Measurements from ENCODE around the gene DOCK2. TPM values are rescaled to one million over a fixed set of nuclear protein-coding genes. Genes with fewer than 3 reads are reported as not detected.

The DOCK2 gene
- total RNA-seq, 1 donor: 6.2 TPM

GRCh38 chr5:170115925-170116324 lies 478.9 kb downstream of the DOCK2 start:
- Histone ChIP-seq H3K9me3 (ENCODE audit: low read depth, low read length) (no peaks in the 10 kb centered on the region), H3K36me3 (ENCODE audit: insufficient read depth, low read length) (no peaks in the 10 kb centered on the region), H3K4me3 (ENCODE audit: insufficient read depth, low read length) (no peak overlapping the region), H3K4me2 (ENCODE audit: insufficient read depth, low read length) (no peak overlapping the region), H3K27ac (ENCODE audit: low read depth, low read length) (no peak overlapping the region), H3K27me3 (ENCODE audit: insufficient read depth, low read length) (no peaks in the 10 kb centered on the region), H4K20me1 (ENCODE audit: insufficient read depth, low read length) (no peaks in the 10 kb centered on the region), H3K79me2 (ENCODE audit: insufficient read depth, low read length) (no peaks in the 10 kb centered on the region), H2AFZ (ENCODE audit: low read length) (no peak overlapping the region), H3K4me1 (ENCODE audit: insufficient read depth, low read length) (peaks cover 7% of the 10 kb centered on the region)
- TF ChIP-seq, protein P1, sequence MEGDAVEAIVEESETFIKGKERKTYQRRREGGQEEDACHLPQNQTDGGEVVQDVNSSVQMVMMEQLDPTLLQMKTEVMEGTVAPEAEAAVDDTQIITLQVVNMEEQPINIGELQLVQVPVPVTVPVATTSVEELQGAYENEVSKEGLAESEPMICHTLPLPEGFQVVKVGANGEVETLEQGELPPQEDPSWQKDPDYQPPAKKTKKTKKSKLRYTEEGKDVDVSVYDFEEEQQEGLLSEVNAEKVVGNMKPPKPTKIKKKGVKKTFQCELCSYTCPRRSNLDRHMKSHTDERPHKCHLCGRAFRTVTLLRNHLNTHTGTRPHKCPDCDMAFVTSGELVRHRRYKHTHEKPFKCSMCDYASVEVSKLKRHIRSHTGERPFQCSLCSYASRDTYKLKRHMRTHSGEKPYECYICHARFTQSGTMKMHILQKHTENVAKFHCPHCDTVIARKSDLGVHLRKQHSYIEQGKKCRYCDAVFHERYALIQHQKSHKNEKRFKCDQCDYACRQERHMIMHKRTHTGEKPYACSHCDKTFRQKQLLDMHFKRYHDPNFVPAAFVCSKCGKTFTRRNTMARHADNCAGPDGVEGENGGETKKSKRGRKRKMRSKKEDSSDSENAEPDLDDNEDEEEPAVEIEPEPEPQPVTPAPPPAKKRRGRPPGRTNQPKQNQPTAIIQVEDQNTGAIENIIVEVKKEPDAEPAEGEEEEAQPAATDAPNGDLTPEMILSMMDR (IDR thresholded peaks at IDR 0.05; ENCODE audit: extremely low read depth, low read depth, low read length): no peak
- DNase-seq (ENCODE audit: insufficient read length, low spot score, missing footprints): no peak

- Histone ChIP-seq H2AFZ (ENCODE audit: low read length) (no peak overlapping the region), H3K27me3 (ENCODE audit: insufficient read depth, low read length) (no peaks in the 10 kb centered on the region), H4K20me1 (ENCODE audit: insufficient read depth, low read length) (no peaks in the 10 kb centered on the region), H3K27ac (ENCODE audit: low read depth, low read length) (no peak overlapping the region), H3K79me2 (ENCODE audit: insufficient read depth, low read length) (no peaks in the 10 kb centered on the region), H3K4me3 (ENCODE audit: insufficient read depth, low read length) (no peak overlapping the region), H3K36me3 (ENCODE audit: insufficient read depth, low read length) (no peaks in the 10 kb centered on the region), H3K4me1 (ENCODE audit: insufficient read depth, low read length) (peaks cover 18% of the 10 kb centered on the region), H3K9me3 (ENCODE audit: low read depth, low read length) (no peaks in the 10 kb centered on the region), H3K4me2 (ENCODE audit: insufficient read depth, low read length) (no peak overlapping the region)
- DNase-seq (ENCODE audit: insufficient read length, low spot score, missing footprints): no peak
- TF ChIP-seq, protein P1 (IDR thresholded peaks at IDR 0.05; ENCODE audit: extremely low read depth, low read depth, low read length): no peak
Observed at GRCh38 chr5:170117736-170118135, 480.7 kb downstream of the DOCK2 start.

DNA sequence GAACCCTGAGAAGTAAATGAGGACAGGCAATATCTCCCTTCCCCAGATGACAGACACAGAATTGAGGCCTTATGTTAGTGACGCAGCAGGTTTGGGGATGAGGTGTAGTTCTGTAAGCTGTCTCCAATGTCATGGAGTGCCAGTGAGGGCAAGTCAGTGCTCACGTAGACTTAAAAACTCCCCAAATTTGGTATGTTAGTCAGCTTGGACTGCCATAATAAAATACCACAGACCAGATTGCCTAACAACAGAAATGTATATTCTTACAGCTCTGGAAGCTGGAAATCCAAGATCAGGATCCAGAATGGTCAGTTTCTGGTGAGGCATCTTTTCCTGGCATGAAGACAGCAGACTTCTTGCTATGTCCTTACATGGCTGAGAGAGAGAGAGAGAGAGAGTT lies 483.5 kb downstream of the DOCK2 start:
- peaks cover 18% of the 10 kb centered on the region for H3K4me1 ChIP-seq (ENCODE audit: insufficient read depth, low read length)
- peak overlapping the region; percentile 76 for H3K27ac ChIP-seq (ENCODE audit: low read depth, low read length)
- H3K4me2 ChIP-seq (ENCODE audit: insufficient read depth, low read length): peak overlapping the region; percentile 2
- DNase-seq (ENCODE audit: insufficient read length, low spot score, missing footprints): peak; percentile 73
- H2AFZ ChIP-seq (ENCODE audit: low read length): peak overlapping the region; percentile 30
- TF ChIP-seq, protein P1 (IDR thresholded peaks at IDR 0.05; ENCODE audit: extremely low read depth, low read depth, low read length): no peak
- no peaks in the 10 kb centered on the region for H4K20me1 ChIP-seq (ENCODE audit: insufficient read depth, low read length)
- no peaks in the 10 kb centered on the region for H3K27me3 ChIP-seq (ENCODE audit: insufficient read depth, low read length)
- no peaks in the 10 kb centered on the region for H3K9me3 ChIP-seq (ENCODE audit: low read depth, low read length)
- H3K4me3 ChIP-seq (ENCODE audit: insufficient read depth, low read length): no peak overlapping the region
- no peaks in the 10 kb centered on the region for H3K36me3 ChIP-seq (ENCODE audit: insufficient read depth, low read length)
- H3K79me2 ChIP-seq (ENCODE audit: insufficient read depth, low read length): no peaks in the 10 kb centered on the region

DNA sequence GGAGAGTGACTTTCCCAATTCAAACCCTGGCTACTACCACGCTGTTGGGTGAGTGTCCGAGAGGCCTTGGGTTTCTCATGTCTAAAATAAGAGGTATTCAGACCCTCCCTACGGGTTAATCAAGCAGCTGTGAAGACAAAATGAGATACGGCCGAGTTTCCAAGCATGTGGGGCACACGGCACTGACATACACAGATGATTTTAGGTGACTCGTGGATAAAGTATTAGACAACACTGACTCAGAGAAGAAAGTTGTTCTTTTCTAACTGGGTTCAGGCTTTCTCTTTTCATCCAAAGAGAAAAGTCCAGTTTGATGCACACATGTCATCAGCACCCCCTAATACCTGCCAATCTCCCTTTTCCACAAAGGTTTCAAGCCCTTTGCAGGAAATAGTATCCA lies 484.2 kb downstream of the DOCK2 start:
- TF ChIP-seq, protein P1 (IDR thresholded peaks at IDR 0.05; ENCODE audit: extremely low read depth, low read depth, low read length): no peak
- no peak for DNase-seq (ENCODE audit: insufficient read length, low spot score, missing footprints)
- H4K20me1 ChIP-seq (ENCODE audit: insufficient read depth, low read length): no peaks in the 10 kb centered on the region
- peaks cover 18% of the 10 kb centered on the region for H3K4me1 ChIP-seq (ENCODE audit: insufficient read depth, low read length)
- H2AFZ ChIP-seq (ENCODE audit: low read length): peak overlapping the region; percentile 30
- no peaks in the 10 kb centered on the region for H3K36me3 ChIP-seq (ENCODE audit: insufficient read depth, low read length)
- H3K4me3 ChIP-seq (ENCODE audit: insufficient read depth, low read length): no peak overlapping the region
- H3K4me2 ChIP-seq (ENCODE audit: insufficient read depth, low read length): peak overlapping the region; percentile 16
- peak overlapping the region; percentile 76 for H3K27ac ChIP-seq (ENCODE audit: low read depth, low read length)
- H3K27me3 ChIP-seq (ENCODE audit: insufficient read depth, low read length): no peaks in the 10 kb centered on the region
- no peaks in the 10 kb centered on the region for H3K79me2 ChIP-seq (ENCODE audit: insufficient read depth, low read length)
- H3K9me3 ChIP-seq (ENCODE audit: low read depth, low read length): no peaks in the 10 kb centered on the region
